Renal cortical epithelial cell (primary cell): Measurements from ENCODE around the gene NID2. TPM values are rescaled to one million over a fixed set of nuclear protein-coding genes. Genes with fewer than 3 reads are reported as not detected.

Experiments
- DNase-seq: peaks from one replicate; pipeline ENCODE4 v3.0.0-alpha.2; 2011; ENCODE audit warnings: low read depth
- total RNA-seq: library from RNA; depleted of rRNA; stranded (reverse); fragments of >200 nt; gene quantifications from 2 replicates; pipeline ENCODE4 v1.2.3, GENCODE V29; 2014

NID2 gene
- total RNA-seq, 1 donor from 2014 or later, result 106 TPM

- DNase-seq, result peak; percentile 11
These were observed 16.4 kb downstream of the NID2 start for GRCh38 chr14:52052288-52052943.

DNA sequence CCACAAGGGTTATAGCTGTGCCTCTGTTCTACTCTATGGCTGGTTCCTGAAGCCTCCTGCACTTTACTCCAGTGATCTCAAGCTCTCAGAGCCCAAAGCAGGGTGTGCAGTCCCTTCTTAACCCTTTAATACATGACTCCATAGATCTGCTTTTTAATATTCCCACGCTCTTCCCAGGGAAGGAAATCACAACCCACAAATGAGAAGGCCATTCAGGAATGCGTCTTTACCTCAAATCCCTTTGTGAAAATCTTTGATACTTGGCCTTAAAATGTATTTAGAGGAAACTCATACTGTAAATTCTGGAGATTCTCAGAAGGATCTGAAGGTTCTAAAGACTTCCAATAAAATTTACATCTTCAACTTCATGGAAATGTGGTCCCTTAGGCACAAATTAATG is 17.0 kb downstream of the NID2 start:
- no peak for DNase-seq

GRCh38 chr14:52051251-52051650 is 17.6 kb downstream of the NID2 start:
- DNase-seq, result no peak

DNA sequence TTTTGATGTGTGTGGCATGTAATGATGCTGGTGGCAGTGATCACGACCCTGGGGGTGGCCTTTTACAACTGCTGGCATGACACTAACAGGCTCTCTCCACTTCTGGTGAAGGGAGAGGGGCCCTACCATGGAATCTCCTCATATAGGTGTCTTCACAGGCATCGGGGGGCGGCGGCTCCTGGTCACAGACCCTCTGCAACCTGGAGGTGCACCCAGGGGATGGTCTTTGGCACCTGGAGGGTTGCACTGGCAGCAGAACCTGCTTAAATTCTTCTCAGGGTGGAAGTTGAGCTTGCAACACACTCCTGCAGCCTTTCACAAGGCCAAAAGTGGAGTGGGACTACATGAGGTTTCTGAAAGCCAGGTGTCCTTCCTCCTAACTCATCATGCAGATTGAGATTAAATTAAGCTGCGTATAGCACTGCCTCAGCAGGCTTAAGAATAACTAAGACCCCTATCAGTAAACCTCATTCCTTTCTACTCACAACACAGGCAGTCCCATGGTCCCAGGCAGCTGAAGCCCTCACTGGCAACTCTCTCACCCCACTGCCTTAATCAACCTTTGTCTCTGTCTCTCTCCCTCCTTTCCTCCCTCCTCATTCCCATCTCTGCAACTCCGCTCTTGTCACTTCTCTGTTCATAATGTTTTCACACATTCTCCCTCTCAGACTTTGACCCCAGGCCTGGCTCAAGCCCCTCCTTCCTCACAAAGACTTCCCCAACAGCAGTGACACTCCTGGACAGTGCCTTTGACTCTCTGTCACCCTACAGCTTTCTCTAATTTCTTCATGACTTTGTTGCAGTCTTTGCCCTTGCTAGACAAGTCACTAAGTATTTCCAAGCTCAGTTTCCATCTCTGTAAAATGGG is 18.9 kb downstream of the NID2 start:
- no peak for DNase-seq

DNA sequence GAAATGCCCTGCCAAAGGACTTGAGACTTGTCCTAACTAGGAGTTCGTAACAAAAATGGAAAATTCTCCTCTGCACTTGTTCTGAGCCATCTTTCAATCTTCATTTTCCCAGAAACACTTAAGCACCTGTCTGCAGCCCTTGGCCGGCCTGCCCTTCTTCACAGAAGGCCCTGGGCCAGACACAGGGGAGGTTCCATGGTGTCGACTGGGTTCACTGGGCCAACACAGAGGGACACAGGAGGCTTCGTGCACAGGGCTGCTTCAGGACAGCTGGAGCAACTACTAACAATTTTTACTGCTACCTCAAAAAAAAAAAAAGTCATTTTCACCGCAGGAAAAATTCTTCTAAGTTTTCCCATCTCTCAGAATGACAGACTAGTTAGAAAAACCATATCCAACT is 19.6 kb downstream of the NID2 start:
- DNase-seq, result no peak

DNA sequence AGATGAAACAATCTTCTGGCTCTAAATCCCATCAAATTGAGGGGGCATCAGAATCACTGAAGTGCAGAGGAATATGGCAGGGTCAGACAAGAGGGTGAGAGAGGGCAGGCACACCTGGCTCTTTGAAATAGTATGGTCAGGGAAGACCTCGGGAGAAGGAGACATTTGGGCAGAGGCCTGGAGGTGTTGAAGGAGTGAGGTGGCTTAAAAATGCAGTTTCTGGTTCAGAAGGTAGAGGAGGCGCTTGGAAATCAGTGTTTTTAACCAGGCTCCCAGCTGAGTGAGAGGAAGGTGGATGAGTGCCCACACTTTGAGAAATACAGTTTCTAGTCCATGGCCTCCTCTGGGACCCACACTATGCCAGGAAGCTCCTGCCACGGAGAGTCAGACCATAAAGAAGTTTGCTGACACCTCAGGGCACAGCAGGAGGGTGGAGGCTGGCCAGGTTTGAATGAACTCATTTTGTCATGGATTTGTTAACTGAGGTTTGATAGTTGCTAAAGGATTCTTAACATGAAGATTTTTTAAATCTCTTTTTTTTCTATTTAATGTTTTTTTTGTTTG is 20.1 kb downstream of the NID2 start:
- peak; percentile 33 for DNase-seq

- no peak for DNase-seq
These were observed 20.7 kb downstream of the NID2 start for GRCh38 chr14:52048116-52048515.

DNA sequence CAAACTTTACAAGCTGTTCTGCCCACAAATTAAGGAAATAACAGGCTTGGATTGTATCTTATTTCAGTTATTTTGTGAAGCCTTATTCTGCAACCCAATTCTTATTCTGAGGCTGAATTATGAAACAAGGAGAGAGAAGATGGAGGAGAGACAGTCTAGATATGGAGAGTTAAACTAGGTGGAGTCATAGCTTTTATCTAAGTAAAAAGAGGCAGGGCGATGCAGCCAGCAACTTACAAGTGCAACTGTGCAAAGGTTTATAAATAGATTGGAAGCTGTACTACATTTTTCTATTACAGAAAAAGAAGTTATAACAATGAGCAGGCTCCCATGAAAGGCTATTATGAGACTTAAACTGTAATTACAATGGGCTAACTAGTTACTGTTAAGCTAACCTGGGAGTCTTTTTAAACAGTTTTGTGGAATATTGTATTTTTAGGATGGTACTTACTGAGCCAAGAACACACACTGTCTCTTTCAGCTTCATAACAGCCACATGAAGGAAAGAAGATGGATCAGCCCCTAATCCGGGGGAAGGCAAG is 22.4 kb downstream of the NID2 start:
- DNase-seq, result no peak

DNA sequence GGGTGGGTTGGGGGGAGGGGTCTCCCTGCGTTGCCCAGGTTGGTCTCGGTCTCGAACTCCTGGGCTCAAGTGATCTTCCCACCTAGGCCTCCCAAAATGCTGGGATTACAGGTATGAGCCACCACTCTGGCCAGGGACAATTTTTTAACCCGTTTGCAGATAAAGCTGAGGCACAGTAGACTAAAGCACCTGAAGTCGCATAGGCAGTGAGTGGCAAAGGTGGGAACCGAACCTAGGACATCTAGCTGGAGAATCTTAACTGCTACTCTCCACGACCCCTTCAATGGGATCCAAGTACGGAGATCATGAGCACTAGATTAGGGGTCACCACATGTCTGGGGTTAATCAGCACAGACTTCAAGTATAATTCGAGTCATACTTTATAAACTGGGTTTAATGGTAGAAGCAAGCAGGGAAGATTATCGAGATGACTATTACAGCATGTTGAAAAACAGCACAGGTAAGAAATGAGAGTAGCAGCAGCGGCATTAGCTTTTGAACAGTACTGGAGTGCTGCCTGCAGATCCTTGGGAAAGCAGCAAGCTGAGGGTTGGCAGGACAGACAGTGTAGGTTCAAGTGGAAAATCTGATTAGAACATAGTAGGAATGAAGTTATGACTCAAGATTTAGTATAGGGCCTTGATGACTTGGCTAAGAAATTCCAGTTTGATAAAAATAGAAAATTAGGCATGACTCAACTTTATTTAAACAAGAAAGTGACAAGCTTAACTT is 23.9 kb downstream of the NID2 start:
- peak; percentile 82 for DNase-seq

GRCh38 chr14:52043690-52044089 is 25.2 kb downstream of the NID2 start:
- peak; percentile 34 for DNase-seq

DNA sequence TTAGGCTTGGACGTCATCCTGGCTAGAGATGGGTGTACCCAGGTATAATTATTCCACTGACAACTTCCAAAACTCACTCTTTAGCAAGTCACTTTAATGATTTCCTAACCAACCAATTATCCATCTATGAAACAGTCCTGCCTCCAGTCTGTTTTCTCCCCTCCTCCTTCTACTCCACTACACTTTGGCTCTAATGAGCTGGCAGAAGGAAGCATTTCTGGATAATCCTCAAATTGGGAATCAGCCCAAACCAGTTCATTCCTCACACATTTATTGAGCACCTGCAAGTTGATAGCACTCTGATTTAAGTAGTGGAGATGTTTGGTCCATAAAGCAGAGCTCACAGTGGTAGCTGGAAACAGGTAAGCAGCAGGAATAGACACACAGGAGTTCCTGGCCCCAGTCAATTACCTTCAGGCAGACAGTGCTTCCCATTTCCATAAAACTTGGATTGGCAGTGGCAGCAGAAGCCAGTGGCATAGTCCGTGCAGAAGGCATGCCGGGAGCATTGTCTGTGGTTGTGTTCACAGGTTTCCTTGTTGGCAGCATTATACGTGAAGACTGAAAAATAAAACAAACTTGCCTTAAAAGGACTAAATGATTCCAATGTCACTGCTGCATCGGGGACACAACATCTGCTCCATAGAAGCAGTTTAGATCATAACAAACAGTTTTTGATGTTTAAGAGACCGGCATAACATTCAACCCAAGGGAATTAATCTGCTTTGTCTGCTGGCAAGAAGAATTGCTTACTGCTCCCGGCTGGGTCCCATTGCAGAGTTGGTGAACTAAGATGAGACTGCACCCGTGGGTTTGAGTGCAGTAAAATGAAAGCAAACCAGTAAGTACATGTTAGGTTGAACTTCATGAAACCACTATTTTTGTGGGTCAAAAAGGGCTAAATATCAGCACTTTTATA is 26.2 kb downstream of the NID2 start:
- no peak for DNase-seq

- DNase-seq, result no peak
These were observed 28.3 kb downstream of the NID2 start for GRCh38 chr14:52040598-52040997.

- no peak for DNase-seq
These were observed 29.6 kb downstream of the NID2 start for GRCh38 chr14:52039124-52039815.

DNA sequence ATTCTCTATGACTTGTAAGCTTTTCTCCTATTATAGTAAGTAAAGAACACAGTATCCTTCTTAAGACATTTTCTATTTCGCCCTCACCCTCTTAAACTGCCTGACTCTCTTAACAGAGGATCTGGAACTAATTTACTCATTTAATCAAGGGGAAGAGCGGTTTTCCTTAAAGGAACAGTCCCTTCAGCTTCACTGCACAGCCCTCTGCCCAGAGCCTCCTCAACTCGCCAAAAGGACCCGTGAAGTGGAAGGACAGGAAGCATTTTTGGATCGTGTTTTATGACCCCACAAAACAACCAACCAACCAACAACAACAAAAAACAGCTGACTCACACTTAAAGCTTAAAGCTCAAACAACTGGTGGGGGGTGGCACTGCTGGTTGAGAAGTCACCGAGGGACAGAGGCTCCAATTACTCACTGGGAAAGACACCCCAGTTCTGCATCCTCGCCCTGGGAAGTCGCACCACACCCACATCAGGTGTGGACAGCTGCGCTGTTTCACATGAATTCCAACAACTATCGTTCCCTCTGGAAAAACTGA is 35.7 kb downstream of the NID2 start:
- peak; percentile 48 for DNase-seq

DNA sequence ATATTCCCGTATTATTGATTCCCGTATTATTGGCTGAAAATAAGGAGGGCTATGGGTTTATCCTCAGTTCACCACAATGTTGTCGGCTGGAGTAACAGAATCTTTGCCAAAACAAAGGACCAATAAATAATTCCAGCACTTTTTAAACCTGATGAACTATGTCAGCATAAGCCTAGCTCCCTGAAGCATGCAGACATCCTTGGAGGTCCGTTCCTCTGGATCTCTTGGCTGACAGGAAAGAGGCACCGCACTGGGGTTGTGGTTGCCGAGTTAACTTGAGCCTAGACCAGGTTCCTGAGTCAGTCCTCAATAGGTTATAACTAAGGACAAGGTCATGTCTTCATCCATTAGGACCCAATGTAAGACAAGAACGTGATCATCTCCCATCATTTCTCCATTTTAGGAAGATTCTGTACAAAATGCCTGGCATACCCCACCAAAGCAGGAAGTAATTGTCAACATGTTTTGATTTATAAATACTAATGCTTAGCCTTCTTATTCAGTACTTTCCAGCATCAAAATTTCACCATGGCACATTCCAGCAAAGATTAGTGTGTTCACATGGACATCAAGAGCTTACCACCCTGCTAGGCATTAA is 36.6 kb downstream of the NID2 start:
- DNase-seq, result no peak

DNA sequence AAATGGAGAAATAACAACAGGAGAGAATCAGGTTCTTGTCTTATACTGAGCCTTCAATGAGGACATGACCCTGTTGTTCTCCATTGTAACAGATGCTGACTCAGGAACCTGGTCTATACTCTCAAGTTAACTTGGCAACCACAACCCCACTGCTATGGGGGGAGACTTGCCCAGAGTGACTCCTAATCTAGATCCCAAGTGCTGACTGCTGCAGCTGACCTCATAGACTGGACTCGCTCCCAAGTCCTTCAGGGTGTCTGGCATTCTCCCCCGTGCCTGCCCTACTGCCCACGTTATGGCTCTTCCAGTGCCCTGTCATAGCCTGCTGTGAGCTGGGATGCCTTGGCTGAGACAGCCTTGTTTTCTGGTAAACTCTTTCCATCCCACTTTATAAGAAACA is 37.1 kb downstream of the NID2 start:
- no peak for DNase-seq

DNA sequence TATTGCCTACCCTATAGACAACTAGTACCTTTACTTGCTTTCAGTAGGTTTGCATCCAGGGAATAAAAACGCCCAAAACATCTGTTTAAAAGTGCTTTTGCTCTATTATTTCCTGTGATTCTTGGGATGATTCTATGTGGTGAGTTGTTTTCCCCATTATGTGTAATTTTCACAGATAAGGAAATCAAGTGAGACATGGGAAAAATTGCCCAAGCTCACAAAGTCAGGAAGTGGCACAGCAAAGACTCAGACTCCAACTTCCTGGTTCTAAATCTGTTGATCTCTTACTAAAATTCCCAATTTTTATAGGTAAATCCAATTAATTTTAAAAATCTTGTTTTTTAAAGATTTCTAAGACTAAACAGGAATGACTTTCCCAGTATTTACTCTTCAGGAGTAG is 39.0 kb downstream of the NID2 start:
- no peak for DNase-seq

- DNase-seq, result no peak
These were observed 42.0 kb downstream of the NID2 start for GRCh38 chr14:52026901-52027300.

- no peak for DNase-seq
These were observed 42.7 kb downstream of the NID2 start for GRCh38 chr14:52026017-52026660.
